NT2/D1 (cell line): ENCODE measurements around the gene TFRC.

Source experiments
- SUZ12 ChIP-seq: IDR thresholded peaks from 2 replicates; pipeline ENCODE4 v1.6.1; 2011; ENCODE audit not compliant: insufficient read length, insufficient read depth; ENCODE audit errors: extremely low read depth
- YY1 ChIP-seq: IDR thresholded peaks from 2 replicates; pipeline ENCODE4 v1.6.1; 2011; ENCODE audit not compliant: insufficient read length, insufficient read depth
- ZNF274 ChIP-seq: IDR thresholded peaks from 2 replicates; pipeline ENCODE4 v1.6.1; 2011; ENCODE audit warnings: mild to moderate bottlenecking, low read depth, low read length

GRCh38 chr3:196122688-196123046, 40.8 kb upstream of the TFRC start:
- TF ChIP-seq YY1 = no peak
- TF ChIP-seq ZNF274 = no peak
- no peak for TF ChIP-seq SUZ12
